C4-2B (cell line): ENCODE results near the gene GGA2.

Experiments
- CTCF ChIP-seq: fragments of 450-650 bp; conservative IDR thresholded peaks from 2 replicates; pipeline ENCODE4 v1.5.1; 2017; ENCODE audit warnings: mild to moderate bottlenecking
- ZFX ChIP-seq: fragments of 450-650 bp; IDR thresholded peaks from 2 replicates; pipeline ENCODE4 v1.6.1; 2017

DNA sequence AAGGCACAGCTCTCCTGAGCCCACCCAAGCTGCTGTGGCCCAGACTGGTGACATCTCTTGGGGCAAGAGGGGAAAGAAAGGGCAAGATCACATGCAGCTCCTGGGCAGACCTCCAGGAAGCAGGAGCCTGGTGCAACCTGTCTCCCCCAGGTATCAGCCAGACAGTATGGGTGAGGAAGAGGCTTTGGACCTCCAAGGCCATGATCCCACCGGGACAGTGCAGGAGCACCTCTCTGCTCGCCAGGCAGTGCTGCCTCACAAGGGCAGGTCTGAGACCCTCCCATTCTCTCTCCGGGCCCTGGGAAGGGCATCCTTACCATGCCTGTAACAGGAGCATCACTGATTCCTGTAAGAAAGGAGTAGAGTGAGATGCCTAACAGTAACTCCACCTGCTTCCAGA, 31.7 kb downstream of the GGA2 start:
- TF ChIP-seq CTCF (no peak), ZFX (no peak)
